Testis (tissue), 2 donors: ENCODE measurements around the gene TGIF2.

ENCODE experiments used
- CTCF ChIP-seq, 3 experiments: fragments of 450-650 bp in 2 of 3; fragments of 200-600 bp in 1 of 3; sonication (generic) in 1 of 3; IDR thresholded peaks; one replicate each; pipeline ENCODE4 v1.5.1; 2016 to 2019; ENCODE audit warnings: antibody characterized with exemption in 3 of 3, mild to moderate bottlenecking in 2 of 3, moderate library complexity in 1 of 3
- POLR2A ChIP-seq: fragments of 450-650 bp; IDR thresholded peaks from one replicate; pipeline ENCODE4 v1.6.1; 2017; ENCODE audit warnings: antibody characterized with exemption, mild to moderate bottlenecking, moderate library complexity

DNA sequence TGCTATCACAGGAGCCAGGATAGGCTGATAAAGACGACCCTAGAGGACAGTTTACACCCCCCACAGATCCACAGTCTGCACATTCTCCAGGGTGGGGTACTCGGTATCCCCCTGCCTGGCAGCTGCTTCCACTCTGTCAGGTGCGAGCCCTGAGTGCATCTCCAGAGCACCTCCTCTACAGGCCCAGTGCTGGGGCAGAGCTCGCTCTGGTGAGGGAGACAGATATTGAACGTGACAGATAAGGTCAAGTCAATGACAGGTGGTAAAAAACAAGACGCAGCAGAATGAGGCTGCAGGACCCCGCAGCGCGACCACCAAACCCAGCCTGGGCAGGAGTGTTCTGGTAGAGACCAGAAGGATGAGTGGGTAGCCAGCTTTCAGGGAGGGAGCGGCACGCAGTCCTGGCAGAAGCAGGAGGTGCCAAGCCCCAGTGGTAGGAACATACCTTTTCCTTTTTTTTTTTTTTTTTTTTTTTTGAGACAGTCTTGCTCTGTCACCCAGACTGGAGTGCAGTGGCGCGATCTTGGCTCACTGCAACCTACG lies 44.5 kb upstream of the TGIF2 start:
- TF ChIP-seq POLR2A (no peak), CTCF (IDR thresholded peaks at IDR 0.05) (no peak)
